PFSK-1 (cell line): ENCODE data around the gene ZNF202.

Experiments
- FOXP2 ChIP-seq: optimal IDR thresholded peaks from 2 replicates; pipeline ENCODE3; 2011; ENCODE audit warnings: borderline replicate concordance, control low read depth, inconsistent platforms; ENCODE audit not compliant: insufficient read depth; ENCODE audit errors: extremely low read length, extremely low read depth
- POLR2AphosphoS5 ChIP-seq: IDR thresholded peaks from 2 replicates; pipeline ENCODE4 v1.6.1; 2012; ENCODE audit warnings: low read depth, mild to moderate bottlenecking, control low read depth, low read length, moderate library complexity
- SIN3A ChIP-seq: IDR thresholded peaks from 2 replicates; pipeline ENCODE4 v1.6.1; 2012; ENCODE audit warnings: mild to moderate bottlenecking, low read length, moderate library complexity, borderline replicate concordance; ENCODE audit not compliant: insufficient read depth
- TAF1 ChIP-seq: IDR thresholded peaks from 2 replicates; pipeline ENCODE4 v1.6.1; 2012; ENCODE audit warnings: low read length, control low read depth, borderline replicate concordance; ENCODE audit not compliant: insufficient read depth
- TF ChIP-seq, protein P1 (sequence below), 2 experiments: IDR thresholded peaks; 2 replicates each; pipeline versions ENCODE4 v1.6.1 to v1.8.0; 2011 to 2012; ENCODE audit warnings: low read depth in 2 of 2, low read length in 2 of 2, control low read depth in 1 of 2, inconsistent platforms in 1 of 2, mild to moderate bottlenecking in 1 of 2, moderate library complexity in 1 of 2; ENCODE audit not compliant: insufficient read depth in 1 of 2

DNA sequence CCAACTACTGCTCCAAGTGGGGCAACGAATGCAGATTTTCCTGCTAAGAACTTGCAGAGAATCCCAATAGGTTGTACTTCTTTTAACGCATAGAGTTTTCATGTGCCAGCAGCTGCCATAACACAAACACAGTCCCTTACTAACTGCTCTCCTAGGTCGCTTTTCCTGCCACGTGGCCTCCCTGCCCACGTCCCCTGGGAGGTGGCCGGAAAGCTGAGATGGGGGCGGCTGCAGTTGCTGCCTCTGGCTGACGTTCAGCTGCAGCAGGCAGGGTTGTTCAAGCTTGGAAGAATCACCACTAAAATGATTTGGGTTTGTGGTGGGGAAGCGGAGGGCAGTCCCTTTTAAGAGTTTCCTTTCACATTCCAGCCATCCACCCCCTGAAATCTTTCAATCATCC is 39.3 kb downstream of the ZNF202 start:
- no peak for TF ChIP-seq POLR2AphosphoS5
- TF ChIP-seq TAF1, result no peak
- TF ChIP-seq, protein P1, sequence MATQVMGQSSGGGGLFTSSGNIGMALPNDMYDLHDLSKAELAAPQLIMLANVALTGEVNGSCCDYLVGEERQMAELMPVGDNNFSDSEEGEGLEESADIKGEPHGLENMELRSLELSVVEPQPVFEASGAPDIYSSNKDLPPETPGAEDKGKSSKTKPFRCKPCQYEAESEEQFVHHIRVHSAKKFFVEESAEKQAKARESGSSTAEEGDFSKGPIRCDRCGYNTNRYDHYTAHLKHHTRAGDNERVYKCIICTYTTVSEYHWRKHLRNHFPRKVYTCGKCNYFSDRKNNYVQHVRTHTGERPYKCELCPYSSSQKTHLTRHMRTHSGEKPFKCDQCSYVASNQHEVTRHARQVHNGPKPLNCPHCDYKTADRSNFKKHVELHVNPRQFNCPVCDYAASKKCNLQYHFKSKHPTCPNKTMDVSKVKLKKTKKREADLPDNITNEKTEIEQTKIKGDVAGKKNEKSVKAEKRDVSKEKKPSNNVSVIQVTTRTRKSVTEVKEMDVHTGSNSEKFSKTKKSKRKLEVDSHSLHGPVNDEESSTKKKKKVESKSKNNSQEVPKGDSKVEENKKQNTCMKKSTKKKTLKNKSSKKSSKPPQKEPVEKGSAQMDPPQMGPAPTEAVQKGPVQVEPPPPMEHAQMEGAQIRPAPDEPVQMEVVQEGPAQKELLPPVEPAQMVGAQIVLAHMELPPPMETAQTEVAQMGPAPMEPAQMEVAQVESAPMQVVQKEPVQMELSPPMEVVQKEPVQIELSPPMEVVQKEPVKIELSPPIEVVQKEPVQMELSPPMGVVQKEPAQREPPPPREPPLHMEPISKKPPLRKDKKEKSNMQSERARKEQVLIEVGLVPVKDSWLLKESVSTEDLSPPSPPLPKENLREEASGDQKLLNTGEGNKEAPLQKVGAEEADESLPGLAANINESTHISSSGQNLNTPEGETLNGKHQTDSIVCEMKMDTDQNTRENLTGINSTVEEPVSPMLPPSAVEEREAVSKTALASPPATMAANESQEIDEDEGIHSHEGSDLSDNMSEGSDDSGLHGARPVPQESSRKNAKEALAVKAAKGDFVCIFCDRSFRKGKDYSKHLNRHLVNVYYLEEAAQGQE (IDR thresholded peaks at IDR 0.05; ENCODE audit: insufficient read depth in 1 of 2, low read depth in 2 of 2, low read length in 2 of 2), result no peak
- TF ChIP-seq SIN3A, result no peak
- TF ChIP-seq FOXP2, result no peak
